ENCODE data around the gene MMP12.

Gene MMP12

DNA sequence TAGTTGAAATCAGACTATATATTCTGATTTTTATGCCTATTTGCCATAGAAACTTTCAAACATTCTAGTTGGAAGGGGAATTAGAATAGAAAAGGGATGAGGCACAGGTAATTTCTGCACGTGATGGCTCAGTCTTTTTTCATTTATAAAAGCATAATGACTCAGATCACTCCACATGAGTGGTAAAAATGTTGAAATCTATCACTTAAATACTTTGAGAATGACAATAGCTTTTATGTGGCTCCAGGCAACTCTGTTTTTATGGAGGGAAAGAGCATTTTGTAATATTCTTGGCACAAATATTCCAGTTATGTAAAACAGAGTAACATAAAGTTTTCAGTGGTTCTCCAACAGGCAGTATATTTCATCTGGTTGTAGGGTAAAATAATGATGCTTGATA, 25.5 kb downstream of the MMP12 start:
- no peak for DNase-seq

GRCh38 chr11:102846292-102846691, 28.5 kb downstream of the MMP12 start:
- DNase-seq: no peak

DNA sequence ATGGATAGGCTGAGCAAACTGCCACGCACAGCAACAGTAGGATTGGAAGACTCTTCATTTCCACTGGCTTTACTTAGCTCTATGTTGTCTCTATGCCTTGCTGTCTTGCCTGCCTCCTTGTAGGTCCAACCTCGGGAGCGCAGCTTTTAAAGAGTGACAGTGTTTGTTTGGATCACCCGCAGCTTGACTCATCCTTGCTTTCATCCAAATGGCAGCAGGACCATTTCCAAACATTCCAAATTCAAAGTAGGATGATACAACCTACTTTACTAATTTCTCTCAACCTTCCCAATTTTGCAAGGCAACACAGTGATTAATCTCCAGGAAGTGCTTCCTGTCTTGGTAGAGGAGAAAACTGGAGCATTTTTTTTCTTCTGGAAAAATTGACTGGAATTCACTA, 31.3 kb downstream of the MMP12 start, which contains the start of gene MMP3:
TSS of gene MMP3 (minus strand) at position 121 of the 400 bp plus-strand sequence. CDS start at position 58, 63 bp downstream.
- DNase-seq: no peak

GRCh38 chr11:102842930-102843329, 31.9 kb downstream of the MMP12 start:
- DNase-seq: no peak

- no peak for DNase-seq
Measured at GRCh38 chr11:102840018-102840417, 34.8 kb downstream of the MMP12 start.

GRCh38 chr11:102837646-102838045, 37.1 kb downstream of the MMP12 start:
- no peak for DNase-seq

DNA sequence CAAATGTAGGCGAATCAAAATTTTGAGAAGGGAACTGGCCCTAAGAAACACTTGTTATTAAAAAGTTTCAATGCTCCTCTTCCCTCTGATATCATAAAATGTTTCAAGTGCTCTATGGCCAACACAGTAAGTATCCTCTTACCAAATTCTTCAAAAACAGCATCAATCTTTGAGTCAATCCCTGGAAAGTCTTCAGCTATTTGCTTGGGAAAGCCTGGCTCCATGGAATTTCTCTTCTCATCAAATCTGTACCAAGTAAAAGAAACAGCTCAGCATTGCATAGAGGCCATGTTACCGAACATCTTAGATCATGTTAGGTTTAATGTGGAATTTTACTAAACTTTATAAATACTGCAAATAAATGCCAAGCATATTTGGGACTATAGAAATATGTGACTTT, 37.6 kb downstream of the MMP12 start:
- no peak for DNase-seq

DNA sequence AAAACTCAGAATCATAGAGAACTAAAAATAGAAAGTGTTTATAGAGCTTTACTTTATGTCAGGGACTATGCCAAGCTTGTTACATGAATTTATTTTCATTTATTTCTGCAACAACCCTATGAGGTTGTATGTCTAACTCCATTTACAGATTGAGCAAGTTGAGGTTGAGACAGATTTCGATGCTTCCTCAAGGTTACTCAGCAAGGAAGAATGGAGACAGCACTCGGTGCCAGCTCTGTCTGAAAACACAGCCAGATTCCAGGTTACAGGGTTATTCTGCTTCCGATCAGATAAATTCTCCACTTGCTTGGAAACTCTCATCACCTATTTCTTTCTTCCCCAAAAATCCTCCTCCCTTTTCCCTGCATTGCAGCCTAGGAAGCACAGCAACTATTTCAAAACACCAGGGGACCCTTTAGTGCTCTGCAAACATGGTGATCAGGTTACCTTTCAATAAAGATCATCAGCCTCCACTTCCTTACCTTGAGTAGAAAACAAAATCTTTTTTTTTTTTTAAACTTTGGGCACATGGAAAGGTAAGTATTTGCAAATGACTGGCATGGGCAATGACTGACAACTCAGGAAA, 38.4 kb downstream of the MMP12 start:
- no peak for DNase-seq

DNA sequence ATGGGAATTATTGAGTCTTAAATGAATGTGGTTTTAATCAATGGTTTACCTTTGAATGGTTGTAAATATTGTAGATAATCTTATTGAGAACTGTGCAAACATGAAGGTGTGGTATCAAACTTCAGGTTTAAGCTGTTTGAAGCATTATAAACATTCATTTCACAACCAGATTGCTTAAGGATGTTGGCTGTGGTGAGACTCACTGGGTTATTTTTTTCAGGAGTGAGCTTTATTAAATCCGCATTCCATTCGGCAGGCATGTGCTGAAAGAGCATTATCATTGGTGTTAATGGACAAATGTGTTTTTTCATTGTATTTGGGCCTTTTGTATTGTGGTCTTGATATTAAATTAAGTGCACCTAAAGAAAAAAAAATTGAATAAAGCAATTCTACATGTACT, 41.1 kb downstream of the MMP12 start:
- no peak for DNase-seq

- no peak for DNase-seq
Measured at GRCh38 chr11:102832612-102833011, 42.2 kb downstream of the MMP12 start.

DNA sequence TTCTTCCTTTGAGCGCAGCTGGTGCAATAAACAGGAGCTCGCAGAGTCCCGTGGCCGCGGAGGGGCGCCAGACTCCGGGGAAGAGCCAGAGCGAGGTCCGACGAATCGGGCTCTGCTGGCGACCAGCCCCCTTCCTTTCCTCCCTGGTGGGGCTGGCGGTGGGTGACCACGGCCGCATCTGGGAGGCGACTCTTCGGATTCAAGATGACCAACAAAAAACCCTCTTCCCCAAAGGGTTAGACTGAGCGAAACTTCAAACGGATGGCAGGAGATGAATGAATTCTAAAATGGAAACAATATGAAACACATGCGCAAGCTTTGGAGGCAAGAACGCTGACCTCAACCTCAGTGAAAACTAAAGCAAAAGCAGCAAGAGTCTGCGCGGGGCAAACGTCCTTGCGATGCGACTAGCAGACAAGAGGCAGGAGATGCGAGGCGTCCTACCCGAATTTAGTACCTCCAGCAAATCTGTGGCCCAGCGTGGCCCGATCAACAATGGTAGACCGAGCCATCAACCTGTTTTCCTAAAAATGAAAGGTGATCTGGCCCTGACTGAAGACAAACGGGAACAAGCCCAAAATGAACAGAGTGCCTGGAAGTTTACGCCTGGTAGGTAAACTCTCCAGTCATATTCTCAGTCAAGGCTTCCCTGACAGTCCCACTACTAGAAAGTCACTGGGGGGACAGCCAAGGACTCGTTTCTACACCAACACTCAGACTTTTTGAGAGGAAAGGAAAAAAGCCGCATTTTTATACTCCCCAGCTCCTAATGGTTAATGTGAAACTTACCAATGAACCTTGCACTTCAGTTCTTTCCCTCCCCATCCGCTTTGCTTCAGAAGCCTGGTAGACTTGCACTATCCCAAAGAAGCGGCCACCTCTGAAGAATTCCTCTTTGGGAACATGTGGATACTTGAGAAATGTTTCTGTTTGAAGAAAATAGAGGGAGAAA, 43.0 kb downstream of the MMP12 start:
- DNase-seq: no peak

DNA sequence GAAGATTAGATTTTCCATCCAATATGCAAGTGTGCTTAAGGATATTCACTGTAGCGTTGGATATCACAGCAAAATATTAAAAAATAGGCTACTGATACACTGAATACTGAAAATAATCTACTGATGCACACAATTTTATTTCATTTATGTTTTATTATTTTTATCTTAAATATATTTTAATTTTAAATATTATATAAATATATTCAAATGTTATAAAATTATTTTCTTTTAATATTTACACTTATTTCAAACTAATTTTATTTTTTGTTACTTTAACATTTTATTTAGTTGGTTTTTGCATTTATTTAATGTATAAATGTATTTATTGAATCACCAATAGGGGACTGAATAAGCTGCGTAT, 43.7 kb downstream of the MMP12 start:
- DNase-seq: no peak

DNA sequence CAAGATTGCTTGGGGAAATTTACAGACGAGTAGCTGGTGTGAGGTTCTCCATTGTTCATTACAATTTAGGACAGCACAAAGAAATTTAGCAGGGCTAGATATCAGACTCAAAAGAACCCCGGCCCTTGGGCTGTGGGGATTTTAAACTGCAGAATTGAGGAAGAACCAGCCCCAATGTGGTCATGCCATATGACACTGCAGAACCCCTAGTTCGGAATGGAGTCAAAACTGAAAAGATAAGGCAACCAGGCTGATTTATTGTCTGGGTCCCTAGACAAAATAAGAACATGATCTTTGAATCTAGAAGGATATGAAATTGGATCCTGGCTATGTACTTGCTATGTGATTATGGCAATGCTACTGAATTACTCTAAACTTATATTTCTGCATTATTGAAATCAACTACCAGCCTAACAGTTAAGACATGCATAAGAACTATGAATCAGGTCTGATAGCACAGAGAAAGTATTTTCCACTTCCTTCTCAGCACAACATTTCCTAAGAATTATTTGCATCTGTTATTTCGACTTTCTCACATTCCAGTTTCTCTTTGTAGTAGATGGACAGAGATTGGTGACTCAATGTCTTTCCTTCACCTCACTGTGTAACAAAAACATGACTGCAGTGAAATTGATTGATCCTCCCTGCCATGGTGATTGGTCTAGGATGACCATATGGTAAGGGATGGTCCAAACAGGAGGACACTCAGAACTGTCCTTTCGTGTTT, 44.6 kb downstream of the MMP12 start:
- no peak for DNase-seq

GRCh38 chr11:102829316-102830000, 45.3 kb downstream of the MMP12 start:
- no peak for DNase-seq

GRCh38 chr11:102824556-102824955, 50.2 kb downstream of the MMP12 start:
- DNase-seq: no peak

- DNase-seq: no peak
Measured at GRCh38 chr11:102819491-102819890, 55.3 kb downstream of the MMP12 start.

DNA sequence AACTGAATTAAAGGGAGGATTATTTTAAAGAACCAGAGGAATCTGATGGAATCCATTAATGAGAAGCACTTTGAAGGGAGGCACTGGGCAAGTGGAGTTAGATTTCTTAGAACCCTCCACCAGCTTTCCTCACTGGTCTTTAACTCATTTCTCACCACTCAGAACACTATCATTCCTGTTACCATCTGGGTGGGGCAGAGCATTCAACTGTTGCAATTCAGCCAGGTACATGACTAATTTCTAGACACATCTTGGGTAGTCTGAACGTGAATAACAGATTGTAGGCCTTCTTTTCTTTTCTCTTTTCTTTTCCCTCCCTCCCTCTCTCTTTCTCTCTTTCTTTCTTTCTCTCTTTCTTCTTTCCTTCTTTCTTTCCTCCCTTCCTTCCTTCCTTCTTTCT, 61.3 kb downstream of the MMP12 start:
- no peak for DNase-seq
